Measurements from ENCODE around the gene FMN2. TPM values are rescaled to one million over a fixed set of nuclear protein-coding genes. Genes with fewer than 3 reads are reported as not detected.

Gene FMN2
- total RNA-seq, 2 experiments from 2014 or later, result not detected

GRCh38 chr1:240090014-240090413 is 1.7 kb upstream of the FMN2 start:
- ChIA-PET CTCF (no interaction called here), POLR2A (no interaction called here)
- H3K4me1 Mint-ChIP-seq (ENCODE audit: low read depth), result peaks cover 3% of the 10 kb centered on the region
- intact Hi-C loops (cut with micrococcal nuclease), result no loop called here
- H3K4me3 Mint-ChIP-seq, result no peak overlapping the region
- no peak for TF ChIP-seq CTCF (IDR thresholded peaks at IDR 0.05)
- H3K9me3 Mint-ChIP-seq, result no peaks in the 10 kb centered on the region
- H3K36me3 Mint-ChIP-seq (ENCODE audit: low read depth), result no peaks in the 10 kb centered on the region
- no peak overlapping the region for H3K27ac Mint-ChIP-seq
- no peak for DNase-seq
- no peak for ATAC-seq
- H3K27me3 Mint-ChIP-seq, result peaks cover 25% of the 10 kb centered on the region

- Mint-ChIP-seq H3K4me1 (ENCODE audit: low read depth) (peaks cover 3% of the 10 kb centered on the region), H3K36me3 (ENCODE audit: low read depth) (no peaks in the 10 kb centered on the region), H3K4me3 (peak overlapping the region; percentile 28), H3K9me3 (no peaks in the 10 kb centered on the region), H3K27me3 (peaks cover 25% of the 10 kb centered on the region), H3K27ac (no peak overlapping the region)
- intact Hi-C loops (cut with micrococcal nuclease), result no loop called here
- DNase-seq (no peak), ATAC-seq (no peak)
- ChIA-PET POLR2A (no interaction called here), CTCF (no interaction called here)
- no peak for TF ChIP-seq CTCF (IDR thresholded peaks at IDR 0.05)
Measured at GRCh38 chr1:240090957-240091600, 604 bp upstream of the FMN2 start.

GRCh38 chr1:240092301-240093119 is 827 bp downstream of the FMN2 start:
- peaks cover 3% of the 10 kb centered on the region for H3K4me1 Mint-ChIP-seq (ENCODE audit: low read depth)
- peaks cover 24% of the 10 kb centered on the region for H3K27me3 Mint-ChIP-seq
- no peak for TF ChIP-seq CTCF (IDR thresholded peaks at IDR 0.05)
- DNase-seq (no peak), ATAC-seq (peak; percentile 27)
- no peaks in the 10 kb centered on the region for H3K36me3 Mint-ChIP-seq (ENCODE audit: low read depth)
- intact Hi-C loops (cut with micrococcal nuclease), result no loop called here
- CTCF ChIA-PET, result interaction anchor here (1.0 kb wide), 1 partner anchor 9 kb away, joined by 3 read pairs; no protein-coding TSS in a partner anchor
- H3K9me3 Mint-ChIP-seq, result no peaks in the 10 kb centered on the region
- no peak overlapping the region for H3K4me3 Mint-ChIP-seq
- H3K27ac Mint-ChIP-seq, result no peak overlapping the region
- POLR2A ChIA-PET, result no interaction called here

- no peak for TF ChIP-seq CTCF (IDR thresholded peaks at IDR 0.05)
- Mint-ChIP-seq H3K4me3 (no peak overlapping the region), H3K4me1 (ENCODE audit: low read depth) (peaks cover 3% of the 10 kb centered on the region)
Measured at GRCh38 chr1:240093120-240093961, 1.7 kb downstream of the FMN2 start.

More at GRCh38 chr1:240093120-240093961, 1.7 kb downstream of the FMN2 start:
- H3K36me3 Mint-ChIP-seq (ENCODE audit: low read depth), result no peaks in the 10 kb centered on the region
- no peak for DNase-seq
- no peak for ATAC-seq
- H3K27ac Mint-ChIP-seq, result no peak overlapping the region
- intact Hi-C loops (cut with micrococcal nuclease), result no loop called here
- no peaks in the 10 kb centered on the region for H3K9me3 Mint-ChIP-seq
- POLR2A ChIA-PET, result no interaction called here
- peaks cover 25% of the 10 kb centered on the region for H3K27me3 Mint-ChIP-seq
- CTCF ChIA-PET, result interaction anchor here (1.0 kb wide), 1 partner anchor 10 kb away, joined by 3 read pairs; no protein-coding TSS in a partner anchor
